Upper lobe of left lung (tissue), 6 donors: ENCODE data around the gene CCDC57. TPM values are rescaled to one million over a fixed set of nuclear protein-coding genes. Genes with fewer than 3 reads are reported as not detected.

Experiments used
- ATAC-seq, 2 donors: fragments of 200-7000 bp; cut with Tn5 transposase; one replicate each; pipeline ENCODE4 v1.9.1; 2022; ENCODE audit warnings: mild to moderate bottlenecking in 2 of 2, moderate library complexity in 2 of 2; ENCODE audit not compliant: low FRiP score in 2 of 2
- DNase-seq, 2 donors: peaks; one replicate each; pipeline ENCODE4 v3.0.0-alpha.2; 2019 to 2020
- H3K27ac ChIP-seq, 4 donors: fragments of 200-600 bp; sonication (generic); one replicate each; pipeline ENCODE4 v1.5.1; 2016 to 2019
- H3K27me3 ChIP-seq, 4 donors: fragments of 200-600 bp; sonication (generic); one replicate each; pipeline ENCODE4 v1.5.1; 2017 to 2019
- H3K36me3 ChIP-seq, 4 donors: fragments of 200-600 bp; sonication (generic); one replicate each; pipeline ENCODE4 v1.5.1; 2016 to 2019
- H3K4me1 ChIP-seq, 4 donors: fragments of 200-600 bp; sonication (generic); one replicate each; pipeline ENCODE4 v1.5.1; 2018 to 2019
- H3K4me3 ChIP-seq, 4 donors: fragments of 200-600 bp; sonication (generic); one replicate each; pipeline ENCODE4 v1.5.1; 2017 to 2019; ENCODE audit warnings: mild to moderate bottlenecking in 2 of 4, moderate library complexity in 1 of 4
- H3K9me3 ChIP-seq, 4 donors: fragments of 200-600 bp; sonication (generic); one replicate each; pipeline ENCODE4 v1.5.1; 2018 to 2019
- EP300 ChIP-seq, 4 donors: sonication (generic); formaldehyde crosslinking; IDR thresholded peaks; one replicate each; pipeline ENCODE4 v1.5.1; 2017; ENCODE audit warnings: antibody characterized with exemption in 4 of 4, control low read depth in 2 of 4
- POLR2A ChIP-seq, 4 donors: fragments of 450-650 bp; IDR thresholded peaks; one replicate each; pipeline ENCODE4 v1.5.1; 2016 to 2017; ENCODE audit warnings: antibody characterized with exemption in 4 of 4, mild to moderate bottlenecking in 2 of 4
- POLR2AphosphoS5 ChIP-seq, 2 donors: sonication (generic); formaldehyde crosslinking; IDR thresholded peaks; one replicate each; pipeline ENCODE4 v1.5.1; 2017; ENCODE audit warnings: antibody characterized with exemption in 2 of 2
- WGBS, 2 donors: methylation state at CpG; one replicate each; pipeline ENCODE4 v1.1.5; 2017 to 2018; 5-methylcytosine and 5-hydroxymethylcytosine counted together
- total RNA-seq, 6 donors: library from RNA; depleted of rRNA in 4 of 6; stranded (reverse); fragments of >200 nt in 4 of 6; gene quantifications; one replicate each; pipeline versions ENCODE4 v1.1.0 to v1.2.1, GENCODE V29; 2016 to 2021
- TF ChIP-seq, protein P1 (sequence below), 6 experiments: fragments of 450-650 bp in 4 of 6; fragments of 200-600 bp in 2 of 6; sonication (generic) in 2 of 6; IDR thresholded peaks; one replicate each; pipeline ENCODE4 v1.5.1; 2016 to 2019; ENCODE audit warnings: antibody characterized with exemption in 6 of 6
- donor health status: DM: no; HTN: no; CAD: no; lungs with moderate emphysema.
- donor health status: DM: no; HTN: yes; CAD: no; lungs with severe emphysema.

Gene CCDC57
- total RNA-seq, 6 donors from 2014 or later, result 52.9 to 204 (median 71.8) TPM

DNA sequence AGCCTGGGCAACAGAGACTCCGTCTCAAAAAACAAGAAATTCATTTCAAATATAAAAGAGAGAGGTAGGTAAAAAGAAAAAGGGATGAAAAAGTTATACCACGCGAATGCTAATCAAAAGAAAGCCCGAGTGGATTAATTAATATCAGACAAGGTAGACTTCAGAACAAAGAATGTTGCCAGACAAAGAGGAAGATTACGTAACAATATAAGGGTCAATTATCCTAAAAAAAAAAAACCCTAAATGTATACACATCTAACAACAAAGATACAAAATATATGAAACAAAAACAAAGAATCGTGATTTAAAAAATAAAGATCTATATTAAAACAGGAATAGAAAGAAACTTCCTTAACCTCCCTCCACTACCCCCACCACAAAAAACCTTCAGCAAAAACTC is 44.1 kb downstream of the CCDC57 start:
- no peak for TF ChIP-seq POLR2AphosphoS5 (IDR thresholded peaks at IDR 0.05)
- Histone ChIP-seq H3K9me3 (no peaks in the 10 kb centered on the region), H3K4me3 (no peak overlapping the region), H3K36me3 (peaks cover 0 to 49% (median 19%) of the 10 kb centered on the region in 4 donors), H3K27ac (no peak overlapping the region), H3K4me1 (no peaks in the 10 kb centered on the region), H3K27me3 (no peaks in the 10 kb centered on the region)
- 91 to 93% methylated on average over 6 of the region's 6 CpGs for WGBS, 2 donors
- no peak for DNase-seq
- no peak for ATAC-seq

DNA sequence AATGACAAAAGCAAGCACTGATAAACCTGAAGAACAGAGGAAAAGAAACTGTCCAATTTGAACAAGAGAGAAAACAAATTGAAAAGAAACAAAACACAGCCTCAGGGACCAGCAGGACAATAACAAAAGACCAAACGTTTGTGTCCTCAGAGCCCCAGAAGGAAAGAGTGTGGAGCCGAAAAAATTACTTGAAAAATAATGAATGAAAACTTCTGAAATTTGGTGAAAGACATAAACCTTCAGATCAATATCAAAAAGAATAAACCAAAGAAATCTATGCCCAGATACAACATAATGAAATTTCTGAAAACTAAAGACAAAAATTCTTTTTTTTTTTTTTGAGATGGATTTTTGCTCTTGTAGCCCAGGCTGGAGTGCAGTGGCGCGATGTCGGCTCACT is 45.6 kb downstream of the CCDC57 start:
- Histone ChIP-seq H3K36me3 (peaks cover 0 to 48% (median 16%) of the 10 kb centered on the region in 4 donors), H3K27ac (no peak overlapping the region), H3K9me3 (no peaks in the 10 kb centered on the region), H3K27me3 (no peaks in the 10 kb centered on the region), H3K4me1 (no peaks in the 10 kb centered on the region), H3K4me3 (no peak overlapping the region)
- WGBS, 2 donors, result 93% methylated on average over 5 of the region's 5 CpGs
- ATAC-seq (no peak), DNase-seq (no peak)
- TF ChIP-seq EP300 (IDR thresholded peaks at IDR 0.05) (no peak), POLR2A (IDR thresholded peaks at IDR 0.05) (no peak), POLR2AphosphoS5 (IDR thresholded peaks at IDR 0.05) (no peak)
- TF ChIP-seq, protein P1, sequence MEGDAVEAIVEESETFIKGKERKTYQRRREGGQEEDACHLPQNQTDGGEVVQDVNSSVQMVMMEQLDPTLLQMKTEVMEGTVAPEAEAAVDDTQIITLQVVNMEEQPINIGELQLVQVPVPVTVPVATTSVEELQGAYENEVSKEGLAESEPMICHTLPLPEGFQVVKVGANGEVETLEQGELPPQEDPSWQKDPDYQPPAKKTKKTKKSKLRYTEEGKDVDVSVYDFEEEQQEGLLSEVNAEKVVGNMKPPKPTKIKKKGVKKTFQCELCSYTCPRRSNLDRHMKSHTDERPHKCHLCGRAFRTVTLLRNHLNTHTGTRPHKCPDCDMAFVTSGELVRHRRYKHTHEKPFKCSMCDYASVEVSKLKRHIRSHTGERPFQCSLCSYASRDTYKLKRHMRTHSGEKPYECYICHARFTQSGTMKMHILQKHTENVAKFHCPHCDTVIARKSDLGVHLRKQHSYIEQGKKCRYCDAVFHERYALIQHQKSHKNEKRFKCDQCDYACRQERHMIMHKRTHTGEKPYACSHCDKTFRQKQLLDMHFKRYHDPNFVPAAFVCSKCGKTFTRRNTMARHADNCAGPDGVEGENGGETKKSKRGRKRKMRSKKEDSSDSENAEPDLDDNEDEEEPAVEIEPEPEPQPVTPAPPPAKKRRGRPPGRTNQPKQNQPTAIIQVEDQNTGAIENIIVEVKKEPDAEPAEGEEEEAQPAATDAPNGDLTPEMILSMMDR (IDR thresholded peaks at IDR 0.05), result no peak

- Histone ChIP-seq H3K36me3 (peaks cover 5 to 41% (median 14%) of the 10 kb centered on the region in 4 donors), H3K4me3 (no peak overlapping the region), H3K27me3 (no peaks in the 10 kb centered on the region), H3K4me1 (no peaks in the 10 kb centered on the region), H3K9me3 (no peaks in the 10 kb centered on the region), H3K27ac (no peak overlapping the region)
- no peak for ATAC-seq
- DNase-seq, result no peak
- WGBS, 2 donors, result 98 to 99% methylated on average over 3 of the region's 3 CpGs
- TF ChIP-seq POLR2AphosphoS5 (IDR thresholded peaks at IDR 0.05), result no peak
- no peak for TF ChIP-seq EP300 (IDR thresholded peaks at IDR 0.05)
- TF ChIP-seq, protein P1 (IDR thresholded peaks at IDR 0.05), result no peak
- TF ChIP-seq POLR2A (IDR thresholded peaks at IDR 0.05), result no peak
Measured at GRCh38 chr17:82164853-82165252, 47.8 kb downstream of the CCDC57 start.

- ATAC-seq, result no peak
- Histone ChIP-seq H3K9me3 (no peaks in the 10 kb centered on the region), H3K4me1 (no peaks in the 10 kb centered on the region), H3K36me3 (peaks cover 6 to 49% (median 21%) of the 10 kb centered on the region in 4 donors), H3K27ac (no peak overlapping the region), H3K4me3 (no peak overlapping the region), H3K27me3 (no peaks in the 10 kb centered on the region)
- TF ChIP-seq, protein P1 (IDR thresholded peaks at IDR 0.05), result no peak
- TF ChIP-seq POLR2AphosphoS5 (IDR thresholded peaks at IDR 0.05), result no peak
- no peak for TF ChIP-seq EP300 (IDR thresholded peaks at IDR 0.05)
- TF ChIP-seq POLR2A (IDR thresholded peaks at IDR 0.05), result no peak
- WGBS, 2 donors, result 89 to 91% methylated on average over 8 of the region's 8 CpGs
- no peak for DNase-seq
Measured at GRCh38 chr17:82161216-82161615, 51.4 kb downstream of the CCDC57 start.

DNA sequence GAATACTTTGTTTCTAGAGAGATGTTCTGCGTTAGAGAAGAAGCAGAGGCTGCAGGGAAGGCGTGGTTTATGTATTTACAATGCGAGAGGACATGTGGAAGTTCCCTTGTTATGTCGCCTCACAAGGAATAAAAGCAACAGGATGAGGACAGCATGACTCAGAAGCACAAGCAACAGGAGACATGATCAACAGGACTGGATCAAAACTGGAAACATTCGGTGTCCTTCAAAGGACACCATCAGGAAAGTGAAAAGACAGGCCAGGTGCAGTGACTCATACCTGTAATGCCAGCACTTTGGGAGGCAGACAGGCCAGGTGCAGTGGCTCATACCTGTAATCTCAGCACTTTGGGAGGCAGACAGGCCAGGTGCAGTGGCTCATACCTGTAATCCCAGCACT is 52.6 kb downstream of the CCDC57 start:
- no peak for TF ChIP-seq POLR2AphosphoS5 (IDR thresholded peaks at IDR 0.05)
- TF ChIP-seq POLR2A (IDR thresholded peaks at IDR 0.05), result no peak
- TF ChIP-seq EP300 (IDR thresholded peaks at IDR 0.05), result no peak
- TF ChIP-seq, protein P1 (IDR thresholded peaks at IDR 0.05), result no peak
- Histone ChIP-seq H3K4me3 (no peak overlapping the region), H3K9me3 (no peaks in the 10 kb centered on the region), H3K36me3 (peaks cover 6 to 40% (median 22%) of the 10 kb centered on the region in 4 donors), H3K27me3 (no peaks in the 10 kb centered on the region), H3K4me1 (no peaks in the 10 kb centered on the region), H3K27ac (no peak overlapping the region)
- WGBS, 2 donors, result 73 to 79% methylated on average over 5 of the region's 5 CpGs
- DNase-seq, result no peak
- no peak for ATAC-seq
